A673 (cell line): ENCODE data around the gene JAGN1.

Experiments used
- CTCF ChIP-seq: fragments of 300-800, 200-600 bp; sonication (generic); conservative IDR thresholded peaks from 2 replicates; pipeline ENCODE4 v1.5.1; 2017; ENCODE audit warnings: low read depth, mild to moderate bottlenecking, antibody characterized with exemption, low read length, moderate library complexity, mixed read lengths
- EZH2 ChIP-seq: fragments of 200-600 bp; sonication (generic); IDR thresholded peaks from 2 replicates; pipeline ENCODE4 v1.6.1; 2017; ENCODE audit warnings: borderline replicate concordance, low read depth, mild to moderate bottlenecking, mixed read lengths, antibody characterized with exemption, low read length; ENCODE audit not compliant: poor library complexity, severe bottlenecking

GRCh38 chr3:9884555-9885165 is 5.8 kb upstream of the JAGN1 start:
- no peak for TF ChIP-seq EZH2
- TF ChIP-seq CTCF: no peak
